K562 (cell line): ENCODE data around the gene MINK1. TPM values are rescaled to one million over a fixed set of nuclear protein-coding genes. Genes with fewer than 3 reads are reported as not detected.

Experiments used
- BACH1 ChIP-seq: fragments of 200-800 bp; sonication (Bioruptor generic); IDR thresholded peaks from 2 replicates; pipeline ENCODE4 v1.6.1; 2016; ENCODE audit warnings: missing genetic modification characterization, missing compliant biosample characterization
- BCL6 ChIP-seq: fragments of 250-450 bp; sonication (Bioruptor Pico); IDR thresholded peaks from 2 replicates; pipeline ENCODE4 v1.4.0; 2020
- FOS ChIP-seq: IDR thresholded peaks from 3 replicates; pipeline ENCODE4 v1.6.1; 2011; ENCODE audit not compliant: insufficient read length; ENCODE audit errors: extremely low read depth
- FOXA1 ChIP-seq: fragments of 450-650 bp; IDR thresholded peaks from 2 replicates; pipeline ENCODE4 v1.6.1; 2016; ENCODE audit warnings: mild to moderate bottlenecking, borderline replicate concordance
- KDM1A ChIP-seq, 2 experiments: fragments of 450-650 bp; IDR thresholded peaks; 2 replicates each; pipeline ENCODE4 v1.6.1; 2016; ENCODE audit warnings: mild to moderate bottlenecking in 2 of 2
- MTA2 ChIP-seq: fragments of 450-650 bp; IDR thresholded peaks from 2 replicates; pipeline ENCODE4 v1.6.1; 2016; ENCODE audit warnings: low read depth
- NFE2 ChIP-seq: IDR thresholded peaks from 2 replicates; pipeline ENCODE4 v1.6.1; 2014; ENCODE audit warnings: antibody characterized with exemption, low read depth
- RBBP5 ChIP-seq: fragments of 200-600 bp; sonication (generic); IDR thresholded peaks from 2 replicates; pipeline ENCODE4 v1.6.1; 2012; ENCODE audit warnings: borderline replicate concordance, mild to moderate bottlenecking, low read length, control low read depth, inconsistent platforms; ENCODE audit not compliant: insufficient read depth, poor library complexity, severe bottlenecking
- polyA plus RNA-seq, 8 experiments: library from polyadenylated mRNA; depleted of rRNA in 4 of 8; stranded (reverse) in 5 of 8; unstranded in 3 of 8; fragments of >200 nt; fragmentation: Nextera tagmentation in 2 of 8; fragmentation: Illumina TruSeq in 1 of 8; extraction: Ambion mirVana in 2 of 8; extraction: Trizol in 1 of 8; gene quantifications; 2 replicates each; pipeline versions ENCODE4 v1.2.1 to v1.2.3, GENCODE V29; 2011 to 2014; ENCODE audit warnings: inconsistent platforms in 1 of 8, missing spikeins in 1 of 8
- total RNA-seq, 7 experiments: library from RNA; depleted of rRNA in 6 of 7; stranded (reverse); fragments of >200 nt in 6 of 7; fragmentation: Illumina TruSeq in 2 of 7; extraction: Trizol in 2 of 7; gene quantifications; 2 replicates each; pipeline versions ENCODE4 v1.2.1 to v1.2.3, GENCODE V29; 2011 to 2021; ENCODE audit warnings: low replicate concordance in 1 of 7
- TF ChIP-seq, protein P1 (sequence below), 3 experiments: fragments of 200-800 bp in 1 of 3; fragments of 250-450 bp in 1 of 3; fragments of 450-650 bp in 1 of 3; sonication (Bioruptor Pico) in 1 of 3; sonication (Bioruptor generic) in 1 of 3; formaldehyde crosslinking in 1 of 3; IDR thresholded peaks; 2 replicates each; pipeline versions ENCODE4 v1.6.1 to v1.8.0; 2016 to 2022; ENCODE audit warnings: mild to moderate bottlenecking in 2 of 3, missing genetic modification characterization in 2 of 3, missing compliant biosample characterization in 1 of 3, moderate library complexity in 1 of 3
- TF ChIP-seq, protein P2 (sequence below), 2 experiments: fragments of 200-800 bp in 1 of 2; sonication (Bioruptor generic) in 1 of 2; sonication (generic) in 1 of 2; formaldehyde crosslinking in 1 of 2; IDR thresholded peaks in 1 of 2; conservative IDR thresholded peaks in 1 of 2; 2 replicates each; pipeline versions ENCODE4 v1.5.0 to v1.6.1; 2016 to 2020; ENCODE audit warnings: missing compliant biosample characterization in 1 of 2, missing genetic modification characterization in 1 of 2, missing genetic modification reagents in 1 of 2
- TF ChIP-seq, protein P3 (sequence below): sonication (generic); formaldehyde crosslinking; IDR thresholded peaks from 2 replicates; pipeline ENCODE4 v1.8.0; 2022; ENCODE audit warnings: mild to moderate bottlenecking, missing genetic modification reagents, borderline replicate concordance
- TF ChIP-seq, protein P4 (sequence below): fragments of 250-450 bp; sonication (Bioruptor Pico); IDR thresholded peaks from 2 replicates; pipeline ENCODE4 v1.8.0; 2021; ENCODE audit warnings: borderline replicate concordance, mild to moderate bottlenecking, moderate library complexity; ENCODE audit not compliant: poor library complexity, severe bottlenecking

MINK1 gene
- total and polyA plus RNA-seq, 9 of the 15 experiments (the other 6 are each of a cell fraction or from before 2014, with no cell fraction given), result 0.11 to 54.2 (median 14.9) TPM

DNA sequence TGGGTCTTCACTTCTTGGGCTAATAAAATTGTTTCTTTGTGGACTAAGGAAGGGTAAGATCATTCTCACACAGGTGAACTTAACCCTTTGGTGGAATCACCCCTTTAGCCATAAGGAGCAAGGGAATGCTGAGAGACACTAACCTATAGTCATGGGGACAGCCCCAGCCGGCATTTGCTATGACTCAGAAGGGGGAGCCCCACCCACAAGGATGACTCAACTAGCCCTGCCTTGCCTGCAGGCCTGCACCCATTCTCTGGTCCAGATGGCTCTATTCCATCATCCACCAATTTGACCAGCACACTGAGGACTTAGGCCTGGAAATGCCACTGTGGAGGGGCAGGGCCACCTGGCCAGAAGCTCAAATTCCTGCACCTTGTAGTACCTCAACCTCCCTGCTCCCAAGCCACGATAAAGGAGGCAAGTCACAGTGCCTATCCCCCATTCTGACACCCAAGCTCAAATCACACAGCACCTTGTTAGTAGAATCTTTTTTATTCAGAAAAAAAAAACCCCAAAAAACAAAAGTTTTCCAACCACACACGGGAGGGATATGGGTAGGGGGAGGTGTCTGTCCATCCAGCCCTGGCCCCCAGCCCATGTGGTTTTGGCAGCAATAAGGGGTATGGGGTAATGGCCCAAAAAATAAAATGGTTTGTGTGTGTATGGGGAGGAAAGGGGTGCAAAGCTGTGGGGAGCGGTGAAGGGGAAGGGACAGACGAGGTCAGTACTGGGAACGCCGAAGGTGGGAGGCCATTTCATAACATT is 112.2 kb downstream of the MINK1 start (continued):
- TF ChIP-seq, protein P1, sequence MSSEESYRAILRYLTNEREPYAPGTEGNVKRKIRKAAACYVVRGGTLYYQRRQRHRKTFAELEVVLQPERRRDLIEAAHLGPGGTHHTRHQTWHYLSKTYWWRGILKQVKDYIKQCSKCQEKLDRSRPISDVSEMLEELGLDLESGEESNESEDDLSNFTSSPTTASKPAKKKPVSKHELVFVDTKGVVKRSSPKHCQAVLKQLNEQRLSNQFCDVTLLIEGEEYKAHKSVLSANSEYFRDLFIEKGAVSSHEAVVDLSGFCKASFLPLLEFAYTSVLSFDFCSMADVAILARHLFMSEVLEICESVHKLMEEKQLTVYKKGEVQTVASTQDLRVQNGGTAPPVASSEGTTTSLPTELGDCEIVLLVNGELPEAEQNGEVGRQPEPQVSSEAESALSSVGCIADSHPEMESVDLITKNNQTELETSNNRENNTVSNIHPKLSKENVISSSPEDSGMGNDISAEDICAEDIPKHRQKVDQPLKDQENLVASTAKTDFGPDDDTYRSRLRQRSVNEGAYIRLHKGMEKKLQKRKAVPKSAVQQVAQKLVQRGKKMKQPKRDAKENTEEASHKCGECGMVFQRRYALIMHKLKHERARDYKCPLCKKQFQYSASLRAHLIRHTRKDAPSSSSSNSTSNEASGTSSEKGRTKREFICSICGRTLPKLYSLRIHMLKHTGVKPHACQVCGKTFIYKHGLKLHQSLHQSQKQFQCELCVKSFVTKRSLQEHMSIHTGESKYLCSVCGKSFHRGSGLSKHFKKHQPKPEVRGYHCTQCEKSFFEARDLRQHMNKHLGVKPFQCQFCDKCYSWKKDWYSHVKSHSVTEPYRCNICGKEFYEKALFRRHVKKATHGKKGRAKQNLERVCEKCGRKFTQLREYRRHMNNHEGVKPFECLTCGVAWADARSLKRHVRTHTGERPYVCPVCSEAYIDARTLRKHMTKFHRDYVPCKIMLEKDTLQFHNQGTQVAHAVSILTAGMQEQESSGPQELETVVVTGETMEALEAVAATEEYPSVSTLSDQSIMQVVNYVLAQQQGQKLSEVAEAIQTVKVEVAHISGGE (CRISPR knock-in tag; IDR thresholded peaks at IDR 0.05), result no peak
- TF ChIP-seq KDM1A (IDR thresholded peaks at IDR 0.05) (no peak), FOXA1 (no peak), BACH1 (tag) (no peak), NFE2 (peak; percentile 48), BCL6 (no peak), FOS (peak; percentile 37), RBBP5 (no peak), MTA2 (no peak)
- TF ChIP-seq, protein P2, sequence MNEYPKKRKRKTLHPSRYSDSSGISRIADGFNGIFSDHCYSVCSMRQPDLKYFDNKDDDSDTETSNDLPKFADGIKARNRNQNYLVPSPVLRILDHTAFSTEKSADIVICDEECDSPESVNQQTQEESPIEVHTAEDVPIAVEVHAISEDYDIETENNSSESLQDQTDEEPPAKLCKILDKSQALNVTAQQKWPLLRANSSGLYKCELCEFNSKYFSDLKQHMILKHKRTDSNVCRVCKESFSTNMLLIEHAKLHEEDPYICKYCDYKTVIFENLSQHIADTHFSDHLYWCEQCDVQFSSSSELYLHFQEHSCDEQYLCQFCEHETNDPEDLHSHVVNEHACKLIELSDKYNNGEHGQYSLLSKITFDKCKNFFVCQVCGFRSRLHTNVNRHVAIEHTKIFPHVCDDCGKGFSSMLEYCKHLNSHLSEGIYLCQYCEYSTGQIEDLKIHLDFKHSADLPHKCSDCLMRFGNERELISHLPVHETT (CRISPR knock-in tag; conservative IDR thresholded peaks at IDR 0.05 in 1 of 2, IDR thresholded peaks at IDR 0.05 in 1 of 2), result no peak
- TF ChIP-seq, protein P3, sequence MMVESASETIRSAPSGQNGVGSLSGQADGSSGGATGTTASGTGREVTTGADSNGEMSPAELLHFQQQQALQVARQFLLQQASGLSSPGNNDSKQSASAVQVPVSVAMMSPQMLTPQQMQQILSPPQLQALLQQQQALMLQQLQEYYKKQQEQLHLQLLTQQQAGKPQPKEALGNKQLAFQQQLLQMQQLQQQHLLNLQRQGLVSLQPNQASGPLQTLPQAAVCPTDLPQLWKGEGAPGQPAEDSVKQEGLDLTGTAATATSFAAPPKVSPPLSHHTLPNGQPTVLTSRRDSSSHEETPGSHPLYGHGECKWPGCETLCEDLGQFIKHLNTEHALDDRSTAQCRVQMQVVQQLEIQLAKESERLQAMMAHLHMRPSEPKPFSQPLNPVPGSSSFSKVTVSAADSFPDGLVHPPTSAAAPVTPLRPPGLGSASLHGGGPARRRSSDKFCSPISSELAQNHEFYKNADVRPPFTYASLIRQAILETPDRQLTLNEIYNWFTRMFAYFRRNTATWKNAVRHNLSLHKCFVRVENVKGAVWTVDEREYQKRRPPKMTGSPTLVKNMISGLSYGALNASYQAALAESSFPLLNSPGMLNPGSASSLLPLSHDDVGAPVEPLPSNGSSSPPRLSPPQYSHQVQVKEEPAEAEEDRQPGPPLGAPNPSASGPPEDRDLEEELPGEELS, result no peak
- TF ChIP-seq, protein P4, sequence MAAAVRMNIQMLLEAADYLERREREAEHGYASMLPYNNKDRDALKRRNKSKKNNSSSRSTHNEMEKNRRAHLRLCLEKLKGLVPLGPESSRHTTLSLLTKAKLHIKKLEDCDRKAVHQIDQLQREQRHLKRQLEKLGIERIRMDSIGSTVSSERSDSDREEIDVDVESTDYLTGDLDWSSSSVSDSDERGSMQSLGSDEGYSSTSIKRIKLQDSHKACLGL (CRISPR knock-in tag), result no peak
